HG03103 (cell line): ENCODE data around the gene CNNM2.

Experiments
- ATAC-seq: cut with Tn5 transposase; IDR thresholded peaks from one replicate; pipeline ENCODE4 v1.9.1; 2021; ENCODE audit warnings: low read depth; ENCODE audit not compliant: unreplicated experiment

Gene CNNM2

DNA sequence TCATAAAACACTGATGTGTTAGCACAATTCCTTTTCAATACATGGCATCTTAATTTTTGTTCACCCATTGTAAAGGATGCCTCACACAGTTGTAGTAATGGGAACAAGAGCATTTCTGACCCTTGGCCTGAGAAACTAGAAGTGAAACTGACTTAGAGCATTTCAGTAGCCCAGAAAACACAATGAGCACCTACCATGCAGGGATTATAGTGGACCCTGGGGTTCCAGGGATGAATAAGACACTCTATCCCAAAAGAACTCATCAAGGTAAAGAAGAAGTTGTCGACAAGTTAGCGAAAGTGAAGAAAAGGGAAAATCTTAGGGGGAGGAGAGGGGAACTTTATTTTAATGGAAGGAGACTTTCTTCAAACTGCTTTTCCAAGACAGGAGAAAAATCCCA is 149.4 kb downstream of the CNNM2 start:
- ATAC-seq, result no peak

DNA sequence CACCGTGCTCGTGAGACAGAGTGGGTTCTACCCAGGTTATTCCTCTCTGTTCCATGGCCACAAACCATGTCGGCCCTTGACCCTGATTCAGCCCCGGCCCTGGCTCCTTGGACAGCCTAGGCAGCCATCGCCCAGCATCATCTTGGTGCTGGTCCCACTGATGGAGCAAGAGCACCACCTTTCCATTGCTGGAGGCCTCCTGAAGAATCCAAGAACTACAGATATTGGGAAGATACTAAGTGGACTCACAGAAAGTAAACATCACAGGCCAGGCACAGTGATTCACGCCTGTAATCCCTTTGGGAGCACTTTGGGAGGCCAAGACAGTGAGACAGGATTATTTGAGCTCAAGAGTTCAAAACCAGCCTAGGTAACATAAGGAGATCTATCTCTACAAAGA is 149.9 kb downstream of the CNNM2 start:
- no peak for ATAC-seq

DNA sequence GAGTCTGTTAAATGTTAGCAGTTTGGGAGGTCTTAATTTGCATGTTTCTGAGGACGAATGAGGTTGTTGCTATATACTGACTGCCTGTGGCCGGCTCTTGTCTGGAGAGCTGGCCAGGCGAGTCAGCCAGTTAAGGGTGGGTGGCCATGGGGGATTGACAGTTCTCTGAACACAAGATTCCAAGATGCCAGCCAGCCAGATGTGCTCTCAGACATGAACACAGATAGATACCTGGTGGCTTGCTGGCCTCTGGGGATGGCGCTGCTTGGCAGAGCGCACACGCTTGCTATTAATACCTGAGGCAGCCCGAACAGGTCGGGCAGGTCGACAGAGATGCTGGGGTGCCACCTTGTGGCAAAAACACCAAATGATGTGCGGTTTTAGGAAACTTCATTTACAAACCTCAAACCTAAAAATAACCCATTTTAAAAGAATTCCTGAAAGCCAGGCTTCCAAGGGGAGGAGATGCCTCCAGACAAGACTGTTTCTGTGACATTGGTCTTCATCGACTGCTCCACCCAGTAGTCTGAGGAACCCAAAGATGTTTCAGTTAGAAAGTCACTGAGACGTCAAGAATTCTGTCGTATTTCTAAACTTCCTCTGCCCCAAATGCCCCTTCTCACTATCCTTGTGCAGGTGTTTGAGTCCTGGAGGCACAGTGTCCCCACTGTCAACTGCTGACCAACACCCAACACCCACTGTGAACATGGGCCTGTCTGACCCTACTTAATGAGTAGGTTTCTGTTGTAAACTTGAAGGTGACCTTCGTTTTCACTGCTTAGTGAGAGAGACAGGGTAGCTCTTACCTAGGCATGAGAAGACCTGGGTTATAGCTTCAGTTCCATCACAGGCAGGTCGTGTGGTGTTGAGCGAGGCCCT is 151.6 kb downstream of the CNNM2 start:
- ATAC-seq, result no peak

DNA sequence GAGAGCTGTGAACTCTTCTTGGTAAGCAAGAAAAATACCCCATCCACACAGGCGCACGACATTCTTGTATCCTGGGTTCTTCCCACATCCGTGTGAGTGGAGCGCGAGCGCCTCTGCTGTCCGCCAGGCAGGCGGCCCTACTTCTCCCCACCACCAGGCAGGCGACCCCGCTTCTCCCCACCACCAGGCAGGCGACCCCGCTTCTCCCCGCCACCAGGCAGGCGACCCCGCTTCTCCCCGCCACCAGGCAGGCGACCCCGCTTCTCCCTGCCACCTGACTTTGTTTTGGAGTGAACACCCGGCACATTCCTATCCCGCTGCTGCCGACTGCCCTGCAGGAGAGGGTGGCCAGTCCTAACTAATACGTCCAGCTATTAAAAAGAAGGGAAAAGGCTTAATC is 154.2 kb downstream of the CNNM2 start:
- no peak for ATAC-seq

DNA sequence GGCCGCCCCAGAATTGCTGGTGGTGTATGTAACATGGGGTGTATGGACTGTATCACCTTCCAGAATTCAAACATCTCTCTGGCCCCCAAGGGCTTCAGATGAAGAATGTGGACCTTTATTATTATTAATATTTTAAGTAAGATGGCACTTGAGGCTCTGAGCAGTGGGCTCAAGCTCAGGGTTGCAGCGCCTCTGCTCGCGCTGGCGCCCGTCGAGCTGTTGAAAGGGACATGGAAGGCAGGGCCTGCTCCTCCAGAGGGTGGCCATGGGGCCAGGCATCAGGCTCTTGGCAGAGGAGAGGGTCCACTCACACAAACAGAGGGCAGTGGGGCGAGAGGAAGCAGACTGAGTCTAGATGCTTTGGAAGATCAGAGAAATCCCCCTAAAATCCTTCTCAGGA is 154.8 kb downstream of the CNNM2 start:
- ATAC-seq, result no peak

DNA sequence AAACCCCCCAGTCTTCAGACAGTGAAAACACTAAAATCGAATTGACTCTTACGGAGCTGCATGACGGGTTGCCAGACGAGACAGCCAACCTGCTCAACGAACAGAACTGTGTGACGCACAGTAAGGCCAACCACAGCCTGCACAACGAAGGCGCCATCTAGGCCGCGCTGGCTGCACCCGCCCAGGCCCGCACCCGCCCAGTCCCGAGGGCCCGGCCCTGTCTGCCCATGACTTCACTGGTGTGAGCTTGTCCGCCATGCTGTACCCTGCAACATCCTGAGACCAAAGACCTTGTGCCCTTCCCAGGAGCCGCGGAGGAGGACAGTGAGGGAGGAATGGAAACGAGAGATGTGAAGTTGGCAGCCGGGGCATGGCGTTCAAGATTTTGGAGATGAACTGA is 158.9 kb downstream of the CNNM2 start:
- ATAC-seq, result no peak

DNA sequence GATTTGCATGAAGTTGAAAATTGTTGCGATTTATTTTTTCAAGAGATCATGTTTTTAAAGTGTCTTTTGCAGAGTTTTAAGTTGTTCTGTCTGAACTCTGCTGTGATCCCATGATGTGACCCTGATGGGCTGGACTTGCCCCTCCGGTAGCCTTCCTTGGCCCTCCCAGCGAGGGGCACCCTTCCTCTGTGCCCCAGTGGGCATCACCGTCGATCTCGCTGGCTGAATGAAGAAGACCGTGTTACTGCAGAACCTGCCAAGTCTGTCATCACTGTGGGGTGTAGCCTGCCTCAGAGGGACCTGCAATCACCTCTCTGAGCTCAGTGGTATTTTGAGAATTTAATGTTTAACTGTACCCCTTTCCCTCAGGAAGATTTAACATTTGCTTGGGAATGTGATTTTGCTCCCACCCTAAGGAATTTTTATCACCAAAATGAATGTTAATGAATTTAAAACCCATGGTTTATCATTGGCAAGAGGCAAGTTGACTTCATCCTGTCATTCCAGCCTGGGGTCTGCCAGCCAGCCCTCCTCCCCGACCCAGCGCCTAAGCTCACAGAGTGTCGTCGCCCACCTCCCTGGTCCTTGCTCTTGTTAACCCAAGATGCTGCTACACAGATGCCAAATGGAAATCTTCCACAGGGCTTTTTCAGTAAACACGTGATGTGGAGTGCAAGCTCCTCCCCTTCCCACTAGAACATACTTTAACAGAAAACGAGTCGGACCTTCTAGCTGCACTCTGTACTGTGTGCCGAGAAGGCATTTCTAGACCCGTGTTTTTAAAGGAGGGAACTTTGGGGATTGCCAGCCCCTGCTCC is 159.6 kb downstream of the CNNM2 start:
- ATAC-seq, result no peak

DNA sequence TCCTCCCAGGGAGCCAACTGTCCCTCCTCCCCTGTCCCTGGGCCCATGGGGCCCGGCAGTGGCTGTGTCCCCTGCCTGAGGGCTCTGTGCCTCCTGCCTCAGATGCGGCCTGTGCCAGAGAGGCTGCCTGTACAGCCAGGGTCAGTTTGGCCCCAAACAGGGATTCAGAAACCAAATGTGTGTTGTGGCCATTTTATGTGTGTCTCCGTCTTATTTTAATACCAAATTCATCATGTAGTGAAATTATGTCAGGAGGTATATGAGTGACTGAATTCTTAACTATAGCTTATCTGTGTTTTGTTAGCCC is 160.2 kb downstream of the CNNM2 start:
- no peak for ATAC-seq

DNA sequence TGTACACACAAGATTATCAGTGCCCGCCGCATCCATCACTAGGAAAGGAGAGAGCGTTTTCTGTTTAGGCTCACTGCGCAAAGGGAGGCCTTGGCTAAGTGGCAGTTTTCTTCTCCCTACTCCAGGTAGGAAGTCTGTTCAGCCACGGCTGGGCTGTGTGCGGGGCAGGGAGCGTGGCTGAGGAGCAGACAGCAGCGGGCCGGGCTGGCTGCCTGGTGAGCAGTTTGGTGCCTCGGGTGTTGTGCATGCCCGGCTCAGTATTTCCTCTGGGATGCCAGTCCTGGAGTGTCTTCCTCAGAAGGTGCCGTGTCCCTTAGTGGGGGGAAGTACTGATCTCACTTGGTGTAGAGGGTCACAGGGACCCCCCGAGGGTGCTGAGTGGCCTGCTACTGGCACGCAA is 160.6 kb downstream of the CNNM2 start:
- ATAC-seq, result no peak

DNA sequence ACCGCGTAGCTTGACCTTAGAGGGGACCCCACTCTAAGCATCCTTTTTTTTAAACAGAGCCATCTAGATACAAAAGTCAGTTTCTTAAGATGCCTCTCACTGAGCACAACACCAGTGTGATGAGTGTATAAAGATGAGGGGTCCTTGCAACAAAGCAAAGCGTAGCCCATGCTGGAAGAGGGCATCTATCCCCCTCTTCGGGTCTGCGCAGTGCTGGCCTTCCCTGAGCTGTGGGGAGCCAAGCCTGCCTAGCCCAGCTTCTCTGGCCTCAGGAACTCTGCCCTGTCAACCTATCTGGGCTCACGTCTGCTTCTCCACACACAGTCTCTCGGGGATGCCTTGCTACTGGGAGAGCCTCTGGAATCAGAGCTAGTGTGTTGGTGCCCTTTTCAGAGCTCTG is 161.0 kb downstream of the CNNM2 start:
- no peak for ATAC-seq

DNA sequence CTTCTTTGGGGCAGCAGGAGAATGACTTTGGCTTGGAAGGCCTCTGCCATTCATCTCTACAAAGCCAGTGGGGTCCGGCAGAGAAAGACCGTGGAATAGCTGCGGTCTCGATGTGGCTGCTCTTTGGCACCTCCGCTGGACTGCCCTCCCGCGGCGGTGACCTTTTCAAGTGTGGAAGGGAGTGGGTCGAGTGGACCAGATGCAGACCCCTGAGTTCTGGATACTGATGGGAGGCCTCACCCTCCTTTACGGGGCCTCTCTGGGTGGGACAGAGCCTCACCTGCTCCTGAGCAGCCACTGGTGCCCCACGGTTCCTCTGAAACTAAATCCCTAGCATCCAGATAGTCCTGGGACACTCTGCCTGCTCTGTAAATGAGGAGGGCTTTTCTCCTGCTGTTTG is 161.9 kb downstream of the CNNM2 start:
- no peak for ATAC-seq

DNA sequence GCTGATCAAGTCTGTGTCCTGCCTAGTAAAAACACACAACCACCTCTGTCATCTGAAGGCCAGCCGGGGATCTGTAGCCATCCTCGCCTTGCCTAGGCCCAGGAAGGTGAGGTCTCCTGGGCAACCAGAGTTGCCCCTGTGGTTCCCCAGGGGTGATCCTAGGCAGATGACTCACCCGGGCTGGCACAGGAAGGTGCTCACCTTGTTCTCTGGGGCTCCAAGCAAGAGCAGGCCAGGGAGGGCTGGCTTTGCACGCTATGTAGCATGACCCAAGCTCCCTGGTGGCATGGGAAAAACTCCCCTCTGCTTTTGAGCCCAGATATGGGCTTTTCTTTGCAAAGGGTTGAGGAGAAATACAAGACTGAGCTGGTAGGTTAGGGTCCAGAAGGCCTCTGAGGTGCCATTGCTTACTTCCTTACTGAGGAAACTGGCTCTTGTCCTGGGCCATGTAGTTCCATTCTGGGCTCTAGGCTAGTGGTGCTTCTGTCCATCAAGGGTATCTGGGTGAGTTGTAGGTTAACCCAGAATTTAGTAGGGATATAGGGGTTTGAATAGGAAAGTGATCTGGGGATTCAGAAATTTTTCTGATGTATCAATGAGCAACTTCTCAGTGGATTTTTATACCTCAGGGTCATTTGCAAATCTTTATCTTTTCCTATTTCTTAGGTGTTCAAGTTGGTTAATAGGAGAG is 162.9 kb downstream of the CNNM2 start:
- no peak for ATAC-seq

DNA sequence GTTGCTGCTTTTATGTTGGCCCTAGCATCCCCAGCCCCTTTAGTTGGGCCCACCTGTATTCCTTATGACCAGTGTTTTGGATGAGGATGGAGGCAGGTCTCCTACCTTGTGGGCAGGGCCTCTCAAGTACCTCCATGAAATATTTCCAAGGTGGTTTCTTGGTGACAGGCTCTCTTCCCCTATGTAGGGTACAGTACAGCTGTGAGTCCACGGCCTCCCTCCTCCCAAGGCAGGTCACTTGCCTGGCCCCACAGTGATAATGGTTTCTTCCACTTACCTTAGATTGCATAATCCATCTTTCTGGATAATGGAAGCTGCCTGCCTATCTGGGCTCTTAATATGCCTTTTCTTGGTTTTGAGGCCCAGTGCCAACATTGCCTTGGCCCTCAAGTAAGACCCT is 164.6 kb downstream of the CNNM2 start:
- no peak for ATAC-seq

DNA sequence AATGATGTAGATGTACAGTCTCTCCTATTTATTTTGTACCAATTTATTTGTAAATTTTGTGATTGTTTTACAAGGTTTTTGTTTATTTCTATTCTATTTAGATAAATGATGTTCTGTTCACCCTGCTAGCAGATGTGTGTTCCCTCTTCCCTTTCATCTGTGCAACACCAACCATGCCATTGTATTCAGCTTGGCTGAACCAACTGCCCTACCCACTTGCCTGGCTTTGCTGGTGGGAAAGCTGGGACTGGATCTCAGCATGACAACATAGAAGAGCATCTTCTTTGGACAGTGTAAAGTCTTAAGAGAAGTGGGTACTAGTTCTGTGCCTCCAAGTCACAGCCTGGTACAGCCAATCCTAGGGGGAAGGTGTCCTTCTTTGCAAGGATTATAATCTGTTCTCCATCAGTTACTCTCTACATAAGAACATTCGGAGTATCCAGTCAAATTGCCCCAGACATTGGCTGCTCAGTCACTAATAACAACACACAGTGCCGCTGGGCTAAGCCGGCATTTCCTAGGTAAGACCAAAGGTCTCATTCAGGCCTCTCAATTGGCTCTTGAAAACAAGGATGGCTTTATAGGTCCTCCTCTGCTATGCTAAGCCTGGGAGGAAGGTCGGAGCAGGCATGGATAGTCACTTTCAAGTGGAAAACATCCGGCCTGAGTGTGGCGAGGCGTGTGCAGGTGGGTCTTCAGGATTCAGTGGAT is 165.3 kb downstream of the CNNM2 start:
- no peak for ATAC-seq

DNA sequence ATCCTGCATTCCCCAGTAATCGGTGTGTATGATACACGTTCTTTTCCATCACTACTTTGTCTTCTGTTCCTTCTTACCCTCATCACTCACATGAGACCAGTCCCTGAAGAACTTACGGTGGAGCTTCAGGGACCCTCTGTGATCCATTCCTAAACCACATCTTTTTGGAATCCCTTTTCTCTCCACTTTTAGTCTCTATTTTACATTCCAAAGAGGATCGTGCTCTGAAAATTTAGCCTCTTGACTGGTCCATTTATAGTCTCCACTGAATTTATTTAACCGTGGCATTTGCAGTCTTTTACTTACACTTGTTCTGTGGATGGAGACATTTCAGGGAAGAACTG is 165.9 kb downstream of the CNNM2 start:
- ATAC-seq, result no peak

DNA sequence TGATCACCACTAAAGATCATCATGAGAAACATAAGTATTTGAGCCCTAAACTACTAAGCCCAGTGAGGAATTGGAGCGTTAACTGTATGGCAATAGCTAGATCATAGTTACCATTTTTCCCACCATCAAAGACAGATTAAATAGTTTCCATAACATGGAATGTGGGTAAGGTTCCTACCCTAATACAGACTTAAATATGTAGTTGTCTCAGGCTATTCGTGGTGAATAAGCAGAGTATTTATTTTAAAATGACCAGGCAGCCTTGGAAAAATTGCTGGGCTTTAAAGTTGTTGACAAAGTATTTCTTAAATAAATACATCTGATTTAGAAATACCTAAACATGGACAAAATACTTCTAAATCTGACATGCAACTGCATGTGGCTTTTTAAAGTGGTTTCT is 168.2 kb downstream of the CNNM2 start:
- ATAC-seq, result no peak

DNA sequence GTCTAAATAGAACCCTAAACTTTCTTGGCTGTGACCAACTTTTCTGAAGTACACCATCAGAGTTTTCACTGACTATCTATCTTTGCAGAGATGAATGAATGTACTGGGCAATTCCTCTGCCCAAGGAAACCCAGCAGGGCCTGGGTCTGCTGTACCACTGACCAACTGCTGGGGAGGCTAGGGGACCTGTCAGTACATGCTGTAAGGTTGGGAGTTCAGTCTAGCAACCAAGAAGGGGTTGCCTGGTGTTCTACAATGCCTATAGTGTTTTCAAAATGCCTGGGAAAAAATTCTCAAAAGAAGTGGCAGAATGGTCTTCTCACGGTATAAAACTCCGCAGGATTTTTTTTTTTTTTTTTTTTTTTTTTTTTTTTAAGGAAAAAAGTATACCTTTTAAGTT is 168.7 kb downstream of the CNNM2 start:
- no peak for ATAC-seq

DNA sequence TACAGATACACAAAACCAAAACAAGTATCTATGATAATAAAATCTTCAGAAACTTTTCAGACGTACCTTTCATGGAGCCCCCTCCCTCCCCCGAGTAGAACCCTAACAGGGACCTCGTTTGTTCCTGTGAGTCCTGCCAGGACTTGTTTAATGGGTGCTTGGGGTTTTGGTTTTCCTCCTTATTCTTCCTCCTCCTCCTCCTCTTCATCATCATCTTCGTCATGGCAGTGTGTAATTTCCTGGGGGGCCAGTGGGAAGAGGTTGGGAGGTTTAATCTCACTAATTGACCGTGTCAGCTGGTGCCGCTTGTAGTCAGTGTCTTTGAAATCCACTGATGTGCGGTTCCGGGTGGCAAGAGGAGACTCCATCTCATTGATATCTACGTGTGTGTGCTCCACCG is 171.4 kb downstream of the CNNM2 start:
- no peak for ATAC-seq

DNA sequence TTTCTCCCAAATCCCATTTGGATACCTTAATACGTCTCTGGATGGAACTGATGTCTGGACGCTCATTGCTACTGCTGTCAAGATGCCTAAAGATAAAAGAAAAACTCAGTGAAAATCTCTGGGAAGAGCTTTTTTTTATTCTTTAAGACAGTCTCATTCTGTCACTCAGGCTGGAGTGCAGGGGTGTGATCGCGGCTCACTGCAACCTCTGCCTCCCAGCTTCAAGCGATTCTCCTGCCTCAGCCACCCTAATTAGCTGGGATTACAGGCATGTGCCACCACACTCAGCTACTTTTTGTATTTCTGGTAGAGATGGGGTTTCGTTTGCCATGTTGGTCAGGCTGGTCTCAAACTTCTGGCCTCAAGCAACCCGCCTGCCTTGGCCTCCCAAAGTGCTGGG is 172.8 kb downstream of the CNNM2 start:
- ATAC-seq, result no peak

DNA sequence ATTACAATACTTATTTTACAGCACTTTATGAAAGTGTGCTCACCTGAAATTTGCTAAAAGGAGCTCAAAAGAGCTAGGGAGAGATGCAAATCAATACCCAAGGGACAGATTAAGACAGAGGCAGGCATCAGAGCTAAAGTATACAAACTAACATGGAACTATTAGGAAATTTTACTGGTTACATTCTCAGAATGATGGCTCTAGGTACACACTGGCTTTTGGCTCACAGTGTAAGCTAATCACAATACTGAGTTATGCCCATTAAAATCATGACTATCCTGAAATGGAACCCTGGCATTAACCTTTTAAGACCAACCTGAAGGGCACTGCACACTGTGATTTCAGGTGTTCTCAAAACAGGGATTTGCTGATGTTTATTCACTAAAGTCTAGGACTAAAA is 176.9 kb downstream of the CNNM2 start:
- no peak for ATAC-seq

DNA sequence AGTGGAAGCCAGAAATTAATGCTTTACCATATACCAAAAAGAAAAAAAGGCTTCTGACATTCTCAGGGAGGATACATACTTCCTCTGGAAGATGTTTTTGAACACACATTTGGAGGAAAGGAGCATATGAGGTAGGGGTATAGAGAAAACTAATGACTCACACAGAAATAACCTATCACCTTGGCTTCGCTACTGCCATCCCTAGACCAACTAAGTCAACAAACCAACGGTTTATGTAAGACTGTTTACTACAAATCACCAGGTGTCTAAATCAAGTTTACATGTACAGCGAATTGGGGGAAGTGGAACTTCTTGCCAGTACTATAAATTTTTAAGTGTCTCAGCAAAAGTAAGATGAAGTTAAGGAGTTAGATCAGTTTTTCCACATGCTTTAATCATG is 178.0 kb downstream of the CNNM2 start:
- no peak for ATAC-seq
